ENCODE measurements around the gene KDM4C. TPM values are rescaled to one million over a fixed set of nuclear protein-coding genes. Genes with fewer than 3 reads are reported as not detected.
"Not testable (repeated sequence)": the region's sequence is repeated elsewhere in the genome, so short reads cannot be mapped to it uniquely, and the experiment has no call there.

Gene KDM4C
- total RNA-seq: 57.4 TPM

GRCh38 chr9:6757456-6758247, at the start of gene KDM4C:
Gene KDM4C (plus strand): TSS chr9:6757973. CDS start chr9:6792989, 35,016 bp downstream.
- DNase-seq: peak; percentile 94

- no peak for DNase-seq
Observed at GRCh38 chr9:6708732-6709131, 49.0 kb upstream of the KDM4C start.

GRCh38 chr9:6711403-6711802, 46.4 kb upstream of the KDM4C start:
- no peak for DNase-seq

GRCh38 chr9:6712041-6712440, 45.7 kb upstream of the KDM4C start:
- no peak for DNase-seq

GRCh38 chr9:6714176-6714575, 43.6 kb upstream of the KDM4C start:
- DNase-seq: no peak

GRCh38 chr9:6715153-6715754, 42.5 kb upstream of the KDM4C start:
- DNase-seq: not testable (repeated sequence)

- no peak for DNase-seq
Observed at GRCh38 chr9:6715755-6716643, 41.8 kb upstream of the KDM4C start.

- no peak for DNase-seq
Observed at GRCh38 chr9:6716766-6717165, 41.0 kb upstream of the KDM4C start.

GRCh38 chr9:6723881-6724420, 33.8 kb upstream of the KDM4C start:
- no peak for DNase-seq

- DNase-seq: no peak
Observed at GRCh38 chr9:6733257-6733656, 24.5 kb upstream of the KDM4C start.

- no peak for DNase-seq
Observed at GRCh38 chr9:6733831-6734230, 23.9 kb upstream of the KDM4C start.

GRCh38 chr9:6735422-6735821, 22.4 kb upstream of the KDM4C start:
- DNase-seq: no peak

- DNase-seq: no peak
Observed at GRCh38 chr9:6739218-6739617, 18.6 kb upstream of the KDM4C start.

- not testable (repeated sequence) for DNase-seq
Observed at GRCh38 chr9:6748861-6749260, 8.9 kb upstream of the KDM4C start.

- not testable (repeated sequence) for DNase-seq
Observed at GRCh38 chr9:6754861-6755260, 2.9 kb upstream of the KDM4C start.

GRCh38 chr9:6757132-6757455, 679 bp upstream of the KDM4C start:
- DNase-seq: peak; percentile 30

GRCh38 chr9:6758248-6758497, 400 bp downstream of the KDM4C start:
- DNase-seq: peak; percentile 56

- peak; percentile 48 for DNase-seq
Observed at GRCh38 chr9:6758498-6759184, 868 bp downstream of the KDM4C start.

GRCh38 chr9:6759185-6759977, 1.6 kb downstream of the KDM4C start:
- no peak for DNase-seq

GRCh38 chr9:6761306-6761705, 3.5 kb downstream of the KDM4C start:
- no peak for DNase-seq

GRCh38 chr9:6763244-6763643, 5.5 kb downstream of the KDM4C start:
- no peak for DNase-seq

- DNase-seq: no peak
Observed at GRCh38 chr9:6764011-6764410, 6.2 kb downstream of the KDM4C start.
